Inflammatory macrophage treated with lipopolysaccharide for 4 hours (primary cell): Measurements from ENCODE around the gene FGF18.

Source experiments
- DNase-seq: peaks from one replicate; pipeline ENCODE4 v3.0.0-alpha.2; 2020

FGF18 gene

DNA sequence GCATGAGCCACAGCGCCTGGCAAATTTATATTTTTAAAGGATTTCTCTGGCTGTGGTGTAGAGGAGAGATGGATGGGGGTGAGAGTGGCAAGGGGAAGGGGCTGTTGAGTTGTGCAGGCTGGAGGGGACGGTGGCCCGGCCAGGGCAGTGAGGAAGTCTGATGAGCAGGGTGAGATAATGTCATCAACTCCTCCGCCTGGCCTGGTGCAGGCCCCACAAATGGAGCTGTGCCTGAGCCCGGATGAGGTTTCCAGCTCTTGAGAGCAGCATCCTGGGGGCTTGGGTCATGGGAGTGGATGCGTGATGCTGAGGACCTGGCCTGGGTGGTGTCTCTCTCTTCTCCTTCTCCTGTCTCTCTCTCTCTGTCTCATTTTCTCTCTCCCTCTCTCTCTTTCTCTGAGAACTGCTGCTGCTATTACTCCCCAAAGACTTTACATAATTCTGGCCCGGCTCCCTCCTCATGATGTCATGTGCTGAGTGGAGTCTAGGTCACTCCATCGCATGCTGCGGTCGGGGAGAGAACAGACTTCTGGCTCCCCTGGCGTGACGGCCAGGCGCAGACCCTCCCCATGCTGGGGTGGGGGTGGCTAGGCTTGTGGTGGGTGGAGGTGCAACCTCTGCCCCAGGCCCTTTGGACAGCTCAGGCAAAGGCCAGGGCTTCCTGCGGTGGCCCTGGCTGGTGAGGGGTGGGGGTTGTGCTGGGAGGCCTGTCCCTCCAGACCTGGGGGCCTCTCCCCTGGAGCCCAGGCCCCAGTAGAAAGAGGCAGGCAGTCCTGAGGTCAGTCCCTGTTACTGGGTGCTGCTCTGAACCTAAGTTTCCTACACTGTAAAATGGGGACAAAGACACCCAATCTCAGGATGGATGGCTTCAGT is 26.4 kb downstream of the FGF18 start:
- no peak for DNase-seq

DNA sequence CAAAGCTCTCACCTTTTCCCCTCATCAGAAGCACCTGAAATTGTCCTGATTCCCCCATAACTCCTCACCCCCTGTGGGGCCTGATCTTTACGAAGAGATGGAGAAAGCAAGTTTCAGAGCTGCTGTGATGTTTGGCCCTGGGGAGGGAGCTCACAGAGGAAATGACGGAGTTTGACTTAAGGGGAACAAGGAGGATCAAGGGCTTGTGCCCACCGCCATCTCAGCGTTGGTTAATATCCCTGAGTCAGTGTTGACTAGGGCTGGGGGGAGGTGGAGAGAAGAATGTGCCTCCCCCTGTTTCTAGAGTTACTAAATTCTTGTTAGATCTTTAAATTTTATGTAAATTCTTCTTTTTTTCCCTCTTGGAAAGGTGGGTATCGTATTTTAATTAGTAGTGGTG is 27.8 kb downstream of the FGF18 start:
- DNase-seq = no peak

DNA sequence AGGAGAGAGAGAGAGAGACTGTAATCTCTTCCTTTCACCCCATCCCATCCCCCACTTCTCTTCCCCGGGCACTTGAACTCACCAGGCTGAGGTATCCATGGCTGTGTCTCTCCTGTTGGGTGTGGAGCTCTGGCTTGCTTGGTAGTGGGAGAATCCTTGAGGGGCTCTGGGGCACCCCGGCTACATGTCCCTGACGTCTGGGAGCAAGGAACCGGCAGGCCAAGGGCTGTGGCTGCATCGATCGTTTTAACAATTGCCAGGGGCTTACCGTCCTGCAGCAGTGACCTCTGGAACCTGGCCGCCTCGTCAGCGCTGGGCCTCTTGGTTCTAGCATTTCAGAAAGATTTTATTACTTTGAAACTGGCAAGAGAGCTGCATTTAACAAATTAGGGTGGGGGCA is 30.0 kb downstream of the FGF18 start:
- DNase-seq = no peak

DNA sequence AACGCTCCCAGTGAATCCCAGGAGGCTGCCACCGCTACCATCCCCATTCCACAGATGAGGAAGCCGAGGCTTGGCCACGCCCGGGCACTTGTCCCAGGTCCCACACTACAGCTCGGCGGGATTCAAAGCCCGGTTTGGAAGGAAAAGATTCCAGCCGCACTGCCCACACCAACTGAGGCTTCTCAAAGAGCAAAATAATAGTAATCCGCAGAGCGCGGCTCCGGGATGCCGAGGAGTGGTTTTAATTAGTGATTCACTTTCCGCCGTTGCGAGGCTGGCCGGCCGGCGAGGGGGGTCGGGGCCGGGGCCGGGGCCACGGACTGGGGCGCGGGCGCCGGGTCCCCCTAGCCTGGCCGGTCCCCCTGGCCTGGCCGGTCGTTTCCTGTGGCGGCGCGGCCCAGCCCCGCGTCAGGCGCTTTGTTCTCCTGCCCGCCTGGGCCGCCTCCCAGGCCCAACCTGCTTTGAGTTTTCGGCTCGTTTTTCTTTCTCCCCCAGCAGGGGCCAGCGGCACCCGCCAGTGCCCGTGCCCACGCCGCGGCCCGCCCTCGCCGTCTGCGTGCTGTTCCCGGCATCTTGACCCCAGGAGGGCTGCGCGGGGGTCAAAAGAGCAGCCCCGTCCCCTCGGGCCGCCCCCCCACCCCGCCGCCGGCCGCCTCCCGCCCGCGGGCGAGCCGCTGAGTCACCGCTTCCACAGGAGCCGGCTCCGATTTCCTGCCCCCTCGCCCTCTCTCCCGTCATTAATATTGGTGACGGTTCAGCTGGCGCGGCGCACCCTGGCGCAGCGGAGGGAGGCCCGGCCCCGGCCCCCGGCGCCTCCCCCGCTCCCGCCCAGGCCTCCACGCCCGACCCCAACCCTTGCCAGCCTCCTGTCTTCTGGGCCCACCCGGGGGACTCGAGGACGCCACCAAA is 31.2 kb downstream of the FGF18 start:
- peak; percentile 2 for DNase-seq

DNA sequence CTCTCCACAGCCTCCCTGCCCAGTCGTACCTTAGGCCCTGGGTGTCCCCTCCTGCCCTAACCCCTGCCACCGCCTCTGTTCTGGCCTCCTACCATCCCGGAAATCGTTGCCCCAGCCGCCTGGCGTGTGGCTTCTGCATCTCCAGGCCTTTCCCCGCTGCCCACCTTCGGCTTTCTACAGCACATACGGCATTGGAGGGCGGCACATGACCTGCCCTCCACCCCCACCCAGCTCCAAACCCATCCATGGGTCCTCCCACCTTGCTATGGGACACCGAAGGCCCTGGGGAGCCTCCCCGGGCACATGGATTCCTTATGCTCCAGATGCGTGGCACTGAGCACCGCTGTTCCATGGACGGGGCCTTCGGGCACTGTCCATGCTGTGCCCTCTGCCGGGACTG is 32.0 kb downstream of the FGF18 start:
- no peak for DNase-seq

DNA sequence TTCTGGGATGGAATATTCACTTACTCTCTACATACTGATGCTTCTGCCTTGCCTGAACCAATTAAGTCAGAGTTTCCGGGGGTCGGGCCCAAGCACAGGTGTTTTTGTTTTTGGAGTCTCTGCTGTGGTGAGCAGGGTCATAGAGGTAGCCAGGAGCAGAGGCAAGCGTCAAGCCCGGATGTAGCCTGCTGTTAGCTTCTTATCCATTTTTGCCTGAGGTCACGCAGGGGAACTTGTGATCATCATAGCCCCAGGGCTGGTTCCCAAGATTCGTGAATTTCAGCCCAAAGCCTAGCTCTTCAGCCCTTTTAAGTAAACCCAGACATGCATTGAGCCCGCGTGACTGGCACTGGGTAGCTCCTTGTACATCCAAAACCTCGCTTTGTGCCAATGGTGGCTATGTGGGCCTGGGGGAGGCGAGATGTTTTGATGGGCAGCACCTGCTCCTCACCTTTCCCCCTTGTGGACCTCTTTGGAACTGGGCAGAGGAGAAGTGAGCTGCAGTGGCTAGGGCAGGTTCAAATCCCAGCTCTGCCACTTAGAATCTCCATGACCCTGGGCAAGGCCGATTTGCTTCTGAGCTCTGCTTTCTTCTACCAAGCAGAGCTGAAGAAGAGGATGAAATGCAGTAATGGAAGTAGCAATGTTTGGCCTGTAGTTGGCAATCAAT is 33.7 kb downstream of the FGF18 start:
- no peak for DNase-seq

DNA sequence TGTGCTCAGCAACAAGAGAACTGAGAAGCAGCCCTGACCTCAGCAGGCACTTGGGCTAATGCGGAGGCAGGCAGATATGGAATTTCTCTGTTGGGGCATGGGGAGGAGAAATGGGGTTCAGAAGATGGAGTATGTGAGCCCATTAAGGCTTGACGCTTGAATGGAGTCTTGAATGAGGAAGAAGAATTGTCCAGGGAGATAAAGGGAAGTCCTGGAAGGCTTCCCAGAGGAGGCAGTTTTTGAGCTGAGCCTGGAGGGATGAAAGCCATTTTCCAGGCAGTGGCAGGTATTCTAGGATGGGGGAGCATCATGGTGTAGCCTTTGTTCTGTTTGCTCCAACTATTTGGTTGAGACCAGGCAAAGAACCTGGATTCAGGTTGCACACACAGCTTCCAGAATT is 34.5 kb downstream of the FGF18 start:
- no peak for DNase-seq

DNA sequence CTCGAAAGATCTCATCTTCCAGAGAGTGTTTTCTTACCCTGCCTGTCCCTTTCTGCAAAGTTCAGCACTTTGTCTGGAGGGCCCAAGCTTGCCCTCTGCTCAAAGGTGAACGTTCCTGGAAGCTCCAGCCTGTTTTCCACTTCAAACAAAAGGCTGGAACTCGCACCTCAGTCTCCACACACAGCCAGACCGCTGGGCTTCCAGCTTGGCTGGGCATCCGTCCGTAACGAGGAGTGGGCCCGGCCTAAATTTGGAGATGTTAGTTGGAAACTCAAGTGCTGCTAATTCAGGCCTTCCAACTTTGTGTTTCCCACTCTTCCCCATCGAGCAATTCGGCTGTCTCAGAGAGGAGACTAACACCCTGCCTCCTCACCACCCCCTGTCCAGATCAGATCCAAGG is 35.1 kb downstream of the FGF18 start:
- no peak for DNase-seq

DNA sequence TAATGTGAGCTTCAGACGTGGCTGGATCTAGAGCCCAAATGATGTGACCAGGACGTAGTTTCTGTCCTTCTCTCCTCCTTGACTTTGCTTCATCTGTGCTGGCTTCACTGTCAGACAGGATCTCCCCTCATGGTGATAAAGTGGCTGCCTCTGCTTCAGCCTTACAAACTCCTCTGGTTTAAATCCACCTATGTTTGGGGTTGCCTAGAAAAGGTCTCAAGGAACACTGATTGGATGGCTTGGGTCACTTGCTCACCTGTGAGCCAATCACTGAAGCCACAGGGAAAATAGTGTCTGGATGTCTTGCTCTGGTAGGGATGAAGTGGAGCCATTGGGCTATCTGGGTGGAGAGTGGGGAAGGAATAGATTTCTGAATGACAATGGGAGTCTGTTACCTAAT is 36.1 kb downstream of the FGF18 start:
- no peak for DNase-seq

DNA sequence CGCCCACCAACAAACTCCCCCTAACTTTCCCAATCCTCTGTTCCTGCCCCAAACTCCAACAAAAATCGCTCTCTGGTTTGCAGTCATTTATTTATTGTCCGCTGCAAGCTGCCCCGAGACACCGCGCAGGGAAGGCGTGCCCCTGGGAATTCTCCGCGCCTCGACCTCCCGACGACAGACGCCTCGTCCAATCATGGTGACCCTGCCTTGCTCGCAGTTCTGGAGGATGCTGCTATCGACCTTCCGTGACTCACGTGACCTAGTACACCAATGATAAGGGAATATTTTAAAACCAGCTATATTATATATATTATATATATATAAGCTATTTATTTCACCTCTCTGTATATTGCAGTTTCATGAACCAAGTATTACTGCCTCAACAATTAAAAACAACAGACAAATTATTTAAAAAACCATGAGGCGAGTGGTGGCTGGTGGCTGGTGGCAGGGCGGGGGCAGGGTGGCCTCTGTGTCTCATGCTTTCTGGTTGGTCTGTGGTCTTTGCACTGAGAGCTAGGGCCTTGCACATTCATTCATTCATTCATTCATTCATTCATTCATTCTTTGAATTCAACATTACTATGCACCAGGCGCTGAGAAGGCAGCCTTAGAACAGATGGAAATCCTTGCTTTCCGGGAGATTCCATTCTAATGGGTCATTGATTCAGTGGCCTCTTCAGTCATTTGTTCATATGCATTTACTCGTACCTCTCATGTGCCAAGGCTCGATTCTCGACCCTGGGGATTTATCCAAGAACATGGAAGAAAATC is 37.9 kb downstream of the FGF18 start:
- DNase-seq = no peak

DNA sequence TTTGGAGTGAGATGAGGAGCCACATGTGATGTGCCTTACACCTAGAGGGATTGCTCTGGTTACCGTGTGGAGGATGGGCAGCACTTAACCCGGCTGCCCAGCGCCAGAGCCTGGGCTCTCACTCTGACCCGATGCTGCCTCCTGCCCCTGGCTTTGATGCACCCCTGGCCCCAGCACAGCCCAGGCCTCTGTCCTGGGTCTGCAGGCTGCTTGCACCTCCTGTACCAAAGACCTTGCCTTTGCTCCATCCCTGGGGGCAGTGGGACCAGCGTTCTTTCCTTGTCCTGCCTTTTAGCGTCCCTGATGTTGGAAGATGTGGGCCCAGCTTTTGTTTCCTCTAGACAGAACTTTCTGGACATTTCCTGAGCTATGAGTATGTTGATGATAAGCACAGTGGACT is 40.4 kb downstream of the FGF18 start:
- no peak for DNase-seq

DNA sequence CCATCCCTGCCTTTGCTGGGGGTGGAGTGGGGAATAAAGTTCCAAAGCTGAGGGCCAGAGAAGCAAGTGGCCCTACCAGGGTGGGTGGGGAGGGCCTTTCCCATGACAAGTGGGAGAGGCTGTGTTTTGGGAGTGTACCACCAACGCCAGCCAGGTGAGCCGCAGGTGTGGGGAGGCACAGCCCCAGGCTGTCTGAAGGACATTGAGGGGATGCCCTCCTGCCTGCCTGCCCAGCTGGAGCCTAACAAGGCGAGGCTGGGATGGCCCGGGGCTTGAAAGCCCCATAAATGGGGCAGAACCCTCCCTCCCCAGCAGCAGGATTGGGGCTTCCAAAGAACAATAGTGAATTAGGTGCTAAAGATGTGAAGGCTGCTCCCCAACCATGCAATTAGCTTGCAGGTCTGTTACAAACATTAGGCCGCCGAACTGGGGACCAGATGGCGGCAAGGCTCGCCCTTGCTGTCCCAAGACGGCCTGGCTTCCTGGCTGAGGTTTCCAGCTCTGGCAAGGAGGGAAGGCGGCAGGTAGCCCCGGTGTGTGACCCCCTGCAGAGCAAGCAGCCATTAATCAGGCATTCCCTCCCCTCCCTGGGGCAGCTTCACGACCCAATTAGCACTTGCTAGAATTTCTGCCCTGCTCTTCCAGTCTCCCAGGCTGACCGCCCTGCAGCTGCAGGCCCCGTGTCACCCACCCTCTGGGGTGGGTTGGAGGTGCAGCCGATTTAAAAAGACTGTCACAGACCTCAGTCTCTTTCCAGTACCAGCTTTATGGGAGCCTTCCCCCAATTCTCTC is 42.9 kb downstream of the FGF18 start:
- DNase-seq = no peak

DNA sequence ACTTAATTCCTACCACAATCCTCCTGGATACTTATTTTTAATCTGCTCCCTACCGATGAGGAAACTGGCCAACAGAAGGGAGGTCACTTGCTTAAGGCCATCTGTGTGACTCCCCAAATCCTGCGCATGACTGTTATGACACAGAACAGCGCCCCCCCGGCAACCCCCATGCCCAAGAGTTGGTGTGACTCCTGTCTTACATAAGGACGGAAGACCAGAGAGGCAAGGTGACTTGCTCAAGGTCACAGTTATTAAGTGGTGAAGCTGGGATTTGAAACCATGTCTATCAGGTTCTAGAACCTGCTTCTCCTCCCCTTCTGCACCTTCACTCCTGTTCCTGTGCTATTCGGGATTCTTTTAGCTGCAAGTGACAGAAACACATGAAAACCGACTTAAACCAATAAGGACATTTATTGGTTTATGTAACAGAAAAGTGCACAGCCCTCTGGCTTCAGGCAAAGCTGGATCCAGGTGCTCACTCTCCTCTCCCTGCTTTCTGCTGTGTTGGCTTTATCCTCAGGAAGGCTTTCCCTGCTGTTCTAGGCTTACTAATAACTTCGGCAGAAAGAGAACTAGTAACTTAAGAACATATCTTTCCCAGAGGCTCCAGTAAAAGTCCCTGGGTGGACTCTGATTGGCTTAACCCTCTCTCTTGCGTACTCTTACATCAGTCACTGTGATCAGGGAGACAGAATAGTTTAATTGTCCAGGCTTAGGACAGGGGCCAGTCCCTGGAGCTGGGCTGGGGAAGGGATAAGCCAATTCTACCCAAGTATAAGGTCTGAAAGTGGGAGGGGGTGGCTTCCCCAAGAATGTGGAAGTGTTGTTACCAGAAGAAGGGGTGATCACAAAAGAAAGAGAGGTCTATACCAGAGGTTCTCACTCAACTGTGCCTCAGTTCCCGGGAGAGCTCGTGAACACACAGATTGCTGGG is 43.7 kb downstream of the FGF18 start:
- DNase-seq = no peak

DNA sequence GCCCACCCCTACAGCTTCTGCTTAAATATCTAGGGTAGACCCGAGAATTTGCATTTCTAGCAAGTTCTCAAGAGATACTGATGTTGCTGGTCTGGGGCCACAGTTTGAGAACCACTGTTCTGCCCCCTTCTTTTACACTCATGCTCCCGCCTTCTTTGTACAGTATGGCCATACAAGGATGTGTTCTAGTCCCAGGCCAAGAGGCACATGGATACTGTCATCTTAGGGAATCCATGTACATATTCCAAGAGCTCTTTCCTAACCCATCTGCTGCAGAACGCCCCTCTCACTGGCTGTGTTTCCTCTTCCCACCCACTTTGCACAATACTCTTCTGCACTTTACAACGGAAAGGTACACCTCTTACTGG is 44.4 kb downstream of the FGF18 start:
- DNase-seq = no peak

DNA sequence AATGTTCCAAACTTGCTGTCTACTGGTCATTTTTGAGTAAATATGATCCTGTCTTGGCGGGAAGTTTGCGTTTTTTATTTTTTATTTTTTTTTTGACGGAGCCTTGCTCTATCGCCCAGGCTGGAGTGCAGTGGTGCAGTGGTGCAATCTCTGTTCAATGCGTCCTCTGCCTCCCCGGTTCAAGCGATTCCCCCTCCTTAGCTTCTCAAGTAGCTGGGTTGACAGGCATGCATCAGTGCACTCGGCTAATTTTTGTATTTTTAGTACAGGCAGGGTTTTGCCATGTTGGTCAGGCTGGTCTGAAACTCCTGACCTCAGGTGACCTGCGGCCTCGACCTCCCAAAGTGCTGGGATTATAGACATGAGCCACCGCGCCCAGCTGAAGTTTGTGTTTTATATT is 45.4 kb downstream of the FGF18 start:
- DNase-seq = no peak

DNA sequence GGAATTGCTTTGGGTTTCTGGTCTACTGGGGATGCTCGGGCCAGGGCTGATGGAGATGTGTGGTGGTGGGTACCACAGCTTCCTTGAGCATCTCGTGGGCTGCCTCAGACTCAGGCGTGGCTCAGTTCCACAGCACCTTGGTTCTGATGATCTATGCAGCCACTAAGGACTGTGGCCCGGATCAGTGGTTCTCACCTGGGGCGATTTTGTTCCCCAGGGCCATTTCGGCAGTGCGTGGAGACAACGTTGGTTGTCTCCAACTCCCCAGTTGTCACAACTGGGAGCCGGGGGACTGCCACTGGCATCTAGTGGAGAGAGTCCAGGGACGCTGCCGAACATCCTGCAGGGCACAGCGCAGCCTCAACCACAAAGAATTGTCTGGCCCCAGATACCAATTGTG is 47.7 kb downstream of the FGF18 start:
- DNase-seq = no peak

DNA sequence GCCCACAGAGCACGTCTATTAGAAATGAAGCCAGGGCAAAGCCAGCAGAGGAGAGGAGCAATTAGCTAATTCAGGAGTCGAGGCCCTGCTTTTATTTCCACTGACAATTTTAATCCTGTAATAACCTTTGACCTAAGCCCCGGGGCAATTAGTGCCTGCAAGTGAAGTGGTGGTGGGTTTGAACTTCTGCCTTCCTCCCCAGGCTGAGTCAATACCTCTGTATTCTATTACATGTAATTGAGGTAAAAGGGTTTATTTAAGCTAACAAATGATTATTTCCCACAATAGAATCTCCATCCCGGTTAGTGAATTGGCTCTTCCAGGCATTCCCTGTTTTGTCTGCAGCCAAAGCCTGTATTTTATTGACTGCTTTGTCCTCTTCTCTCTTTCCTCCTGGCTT is 49.9 kb downstream of the FGF18 start:
- no peak for DNase-seq

DNA sequence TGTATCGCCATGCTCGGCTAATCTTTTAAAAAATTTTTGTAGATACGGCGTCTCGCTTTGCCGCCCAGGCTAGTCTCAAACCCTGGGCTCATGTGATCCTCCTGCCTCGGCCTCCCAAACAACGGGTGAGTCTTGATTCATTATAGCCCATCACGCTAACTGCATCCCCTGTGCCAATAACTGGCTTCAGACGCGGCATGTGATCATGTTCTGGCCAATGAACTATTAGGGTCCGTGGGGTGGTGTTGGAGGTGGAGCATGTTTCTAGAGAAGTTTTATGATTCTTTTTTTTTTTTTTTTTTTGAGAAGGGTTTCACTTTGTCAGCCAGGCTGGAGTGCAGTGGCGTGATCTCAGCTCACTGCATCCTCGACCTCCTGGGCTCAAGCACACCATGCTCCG is 51.0 kb downstream of the FGF18 start:
- no peak for DNase-seq

DNA sequence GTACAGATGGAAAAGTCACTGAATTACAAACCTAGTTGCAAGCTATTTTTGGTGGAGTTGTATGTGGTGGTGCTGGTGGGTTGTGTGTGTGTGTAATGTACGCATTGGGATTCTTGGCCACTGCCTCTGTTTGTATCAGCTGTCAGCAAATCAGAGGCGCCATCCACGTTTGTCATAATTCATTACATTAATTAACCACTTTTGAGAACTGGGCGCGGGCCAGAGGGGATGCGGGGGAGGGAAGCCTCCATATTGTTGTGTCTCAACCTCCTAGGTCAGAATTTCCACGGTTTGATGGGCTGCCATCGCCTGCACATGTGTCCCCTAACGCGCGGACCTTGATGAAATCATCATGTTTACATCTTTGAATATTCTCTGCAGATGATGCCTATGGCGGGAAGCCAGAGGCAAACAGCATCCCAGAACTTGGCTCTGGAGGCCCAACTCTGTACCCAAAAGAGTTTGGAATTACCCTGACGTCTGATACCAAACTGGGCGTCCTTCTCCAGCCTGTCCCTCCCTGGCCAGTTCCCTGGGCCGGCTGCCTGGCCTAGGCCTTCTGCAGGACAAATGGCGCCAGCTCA is 54.9 kb downstream of the FGF18 start:
- no peak for DNase-seq

DNA sequence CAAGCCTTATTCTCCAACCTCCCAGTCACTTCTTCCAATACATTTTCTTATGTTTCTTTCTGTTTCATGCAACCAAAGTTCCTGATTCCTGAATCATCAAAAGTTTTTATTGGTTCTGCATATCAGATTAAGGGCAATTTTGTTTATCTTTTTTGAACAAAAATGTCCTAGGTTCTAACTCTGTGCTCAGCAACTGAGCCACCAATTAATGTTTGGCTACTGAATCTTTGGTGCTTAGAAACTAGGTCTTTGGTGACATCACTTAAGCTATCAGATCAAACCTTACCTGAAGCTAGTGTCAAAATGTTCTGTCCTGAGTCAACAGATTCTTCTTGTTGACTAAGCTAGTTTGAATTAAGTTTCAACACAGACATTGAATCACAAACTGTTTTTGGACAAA is 56.1 kb downstream of the FGF18 start:
- DNase-seq = no peak
